ENCODE data around the gene ENPP7.

ENPP7 gene

GRCh38 chr17:79729761-79730160, 982 bp upstream of the ENPP7 start:
- Histone ChIP-seq H3K9me3 (ENCODE audit: insufficient read depth, low read length) (no peaks in the 10 kb centered on the region), H3K36me3 (ENCODE audit: low read length) (no peaks in the 10 kb centered on the region), H2AFZ (ENCODE audit: low read depth, low read length, severe bottlenecking) (no peak overlapping the region), H3K27me3 (ENCODE audit: low read length) (no peaks in the 10 kb centered on the region), H3K9me2 (replicated peaks; ENCODE audit: insufficient read depth, low read length) (no peaks in the 10 kb centered on the region), H4K20me1 (ENCODE audit: low read depth, low read length) (no peaks in the 10 kb centered on the region), H3K79me2 (ENCODE audit: insufficient read depth, low read length) (no peaks in the 10 kb centered on the region), H3K9ac (ENCODE audit: low read length) (no peak overlapping the region), H3K4me3 (ENCODE audit: insufficient read depth, low read length, poor library complexity, severe bottlenecking) (no peak overlapping the region), H3K27ac (ENCODE audit: low read depth, low read length) (no peak overlapping the region), H3K4me2 (ENCODE audit: low read depth, low read length, poor library complexity, severe bottlenecking) (no peak overlapping the region), H3F3A (ENCODE audit: insufficient read depth) (no peaks in the 10 kb centered on the region)
- no peak for TF ChIP-seq EZH2phosphoT487 (conservative IDR thresholded peaks at IDR 0.05; ENCODE audit: low read length)
- TF ChIP-seq CTCF (IDR thresholded peaks at IDR 0.05; ENCODE audit: insufficient read depth, low read length, poor library complexity, severe bottlenecking), result no peak

- Histone ChIP-seq H4K20me1 (ENCODE audit: low read depth, low read length) (no peaks in the 10 kb centered on the region), H3K79me2 (ENCODE audit: insufficient read depth, low read length) (no peaks in the 10 kb centered on the region), H3K4me3 (ENCODE audit: insufficient read depth, low read length, poor library complexity, severe bottlenecking) (no peak overlapping the region), H3F3A (ENCODE audit: insufficient read depth) (no peaks in the 10 kb centered on the region), H3K9me2 (replicated peaks; ENCODE audit: insufficient read depth, low read length) (no peaks in the 10 kb centered on the region), H3K4me2 (ENCODE audit: low read depth, low read length, poor library complexity, severe bottlenecking) (no peak overlapping the region), H3K36me3 (ENCODE audit: low read length) (no peaks in the 10 kb centered on the region), H2AFZ (ENCODE audit: low read depth, low read length, severe bottlenecking) (no peak overlapping the region), H3K27ac (ENCODE audit: low read depth, low read length) (no peak overlapping the region), H3K9me3 (ENCODE audit: insufficient read depth, low read length) (no peaks in the 10 kb centered on the region), H3K9ac (ENCODE audit: low read length) (no peak overlapping the region), H3K27me3 (ENCODE audit: low read length) (no peaks in the 10 kb centered on the region)
- TF ChIP-seq EZH2phosphoT487 (conservative IDR thresholded peaks at IDR 0.05; ENCODE audit: low read length), result no peak
- no peak for TF ChIP-seq CTCF (IDR thresholded peaks at IDR 0.05; ENCODE audit: insufficient read depth, low read length, poor library complexity, severe bottlenecking)
These were observed 340 bp upstream of the ENPP7 start for GRCh38 chr17:79730437-79730768.

DNA sequence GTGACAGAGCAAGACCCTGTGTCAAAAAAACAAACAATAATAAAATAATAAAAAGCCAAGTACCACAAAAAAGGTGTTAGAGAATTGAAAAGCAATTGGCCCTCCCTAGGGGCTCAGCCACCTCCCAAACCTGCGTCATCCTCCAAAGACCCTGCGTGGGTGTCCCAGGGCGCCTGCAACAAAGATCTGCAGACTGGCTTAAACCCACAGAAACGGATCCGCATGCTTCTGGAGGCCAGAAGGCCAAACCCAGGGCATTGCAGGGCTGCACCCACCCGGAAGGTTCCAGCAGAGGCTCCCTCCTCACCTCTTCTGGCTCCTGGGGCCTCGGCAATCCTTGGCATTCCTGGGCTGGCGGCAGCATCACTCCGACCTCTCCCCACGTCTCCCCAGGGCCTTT, 1.5 kb downstream of the ENPP7 start:
- TF ChIP-seq CTCF (IDR thresholded peaks at IDR 0.05; ENCODE audit: insufficient read depth, low read length, poor library complexity, severe bottlenecking) (no peak), EZH2phosphoT487 (conservative IDR thresholded peaks at IDR 0.05; ENCODE audit: low read length) (no peak)
- H3K27ac ChIP-seq (ENCODE audit: low read depth, low read length), result no peak overlapping the region
- H3K79me2 ChIP-seq (ENCODE audit: insufficient read depth, low read length), result no peaks in the 10 kb centered on the region
- no peak overlapping the region for H3K4me2 ChIP-seq (ENCODE audit: low read depth, low read length, poor library complexity, severe bottlenecking)
- no peaks in the 10 kb centered on the region for H3F3A ChIP-seq (ENCODE audit: insufficient read depth)
- H3K27me3 ChIP-seq (ENCODE audit: low read length), result no peaks in the 10 kb centered on the region
- H3K9ac ChIP-seq (ENCODE audit: low read length), result no peak overlapping the region
- no peaks in the 10 kb centered on the region for H3K9me3 ChIP-seq (ENCODE audit: insufficient read depth, low read length)
- no peaks in the 10 kb centered on the region for H3K36me3 ChIP-seq (ENCODE audit: low read length)
- no peak overlapping the region for H2AFZ ChIP-seq (ENCODE audit: low read depth, low read length, severe bottlenecking)
- H3K4me3 ChIP-seq (ENCODE audit: insufficient read depth, low read length, poor library complexity, severe bottlenecking), result no peak overlapping the region
- H3K9me2 ChIP-seq (replicated peaks; ENCODE audit: insufficient read depth, low read length), result no peaks in the 10 kb centered on the region
- H4K20me1 ChIP-seq (ENCODE audit: low read depth, low read length), result no peaks in the 10 kb centered on the region
